NCI-H345 (cell line): ENCODE measurements around the gene DRC7.

Experiments
- DNase-seq: peaks from one replicate; lab custom pipeline; 2025; lab: John Stamatoyannopoulos, UW

The DRC7 gene

GRCh38 chr16:57751539-57752202, 57.1 kb downstream of the DRC7 start:
- no peak for DNase-seq

GRCh38 chr16:57752203-57752580, 57.6 kb downstream of the DRC7 start:
- no peak for DNase-seq

- DNase-seq: no peak
Observed at GRCh38 chr16:57752581-57753447, 58.2 kb downstream of the DRC7 start.

- DNase-seq: no peak
Observed at GRCh38 chr16:57753448-57754353, 59.1 kb downstream of the DRC7 start.

GRCh38 chr16:57754354-57755060, 59.9 kb downstream of the DRC7 start:
- DNase-seq: no peak

GRCh38 chr16:57755061-57755684, 60.6 kb downstream of the DRC7 start:
- no peak for DNase-seq

- no peak for DNase-seq
Observed at GRCh38 chr16:57755726-57756423, 61.3 kb downstream of the DRC7 start.

GRCh38 chr16:57756424-57757325, 62.1 kb downstream of the DRC7 start:
- DNase-seq: no peak

- peak; percentile 49 for DNase-seq
Observed at GRCh38 chr16:57757326-57757786, 62.8 kb downstream of the DRC7 start.

- no peak for DNase-seq
Observed at GRCh38 chr16:57757883-57758282, 63.3 kb downstream of the DRC7 start.

GRCh38 chr16:57758331-57759117, 63.9 kb downstream of the DRC7 start:
- no peak for DNase-seq

GRCh38 chr16:57759131-57759530, 64.5 kb downstream of the DRC7 start:
- no peak for DNase-seq

- no peak for DNase-seq
Observed at GRCh38 chr16:57759541-57760356, 65.1 kb downstream of the DRC7 start.

- DNase-seq: no peak
Observed at GRCh38 chr16:57760357-57761160, 66.0 kb downstream of the DRC7 start.

GRCh38 chr16:57761301-57761700, 66.7 kb downstream of the DRC7 start:
- no peak for DNase-seq

- no peak for DNase-seq
Observed at GRCh38 chr16:57761957-57762356, 67.4 kb downstream of the DRC7 start.
